Keratinocyte (primary cell): ENCODE data around the gene RFPL1. TPM values are rescaled to one million over a fixed set of nuclear protein-coding genes. Genes with fewer than 3 reads are reported as not detected.

Experiments used
- DNase-seq: peaks from one replicate; pipeline ENCODE4 v3.0.0-alpha.2; 2011; ENCODE audit warnings: low read depth, missing footprints, low spot score
- FAIRE-seq: peaks from 2 replicates; lab custom pipeline; 2011; peaks lifted over from hg19 to GRCh38; lab: Jason Lieb, UNC
- H2AFZ ChIP-seq: 2 replicates; pipeline ENCODE4 v1.6.0; 2012; ENCODE audit warnings: low read length, control low read depth, inconsistent platforms; ENCODE audit not compliant: control insufficient read depth
- H3K27ac ChIP-seq: 2 replicates; pipeline ENCODE4 v1.5.1; 2011; ENCODE audit warnings: low read length; ENCODE audit not compliant: control insufficient read depth, insufficient read depth
- H3K27me3 ChIP-seq: 3 replicates; pipeline ENCODE4 v1.6.0; 2011; ENCODE audit warnings: low read length; ENCODE audit not compliant: control insufficient read depth, insufficient read depth; ENCODE audit errors: extremely low read depth
- H3K36me3 ChIP-seq, 2 experiments: 2 replicates in 1 of 2; 3 replicates in 1 of 2; pipeline ENCODE4 v1.5.1; 2011; ENCODE audit warnings: low read length in 2 of 2, mild to moderate bottlenecking in 1 of 2; ENCODE audit not compliant: control insufficient read depth in 2 of 2, insufficient read depth in 2 of 2; ENCODE audit errors: extremely low read depth in 1 of 2
- H3K4me1 ChIP-seq: 3 replicates; pipeline ENCODE4 v1.5.1; 2011; ENCODE audit warnings: low read length; ENCODE audit not compliant: control insufficient read depth, insufficient read depth; ENCODE audit errors: extremely low read depth
- H3K4me2 ChIP-seq: 3 replicates; pipeline ENCODE4 v1.6.0; 2011; ENCODE audit warnings: low read depth, low read length; ENCODE audit not compliant: control insufficient read depth, insufficient read depth; ENCODE audit errors: extremely low read depth
- H3K4me3 ChIP-seq, 3 experiments: fragments of 200-600 bp in 1 of 3; sonication (generic) in 1 of 3; 2 replicates in 2 of 3; 3 replicates in 1 of 3; pipeline ENCODE4 v1.5.1; 2011 to 2016; ENCODE audit warnings: low read length in 3 of 3, mild to moderate bottlenecking in 3 of 3, control low read depth in 2 of 3, inconsistent platforms in 1 of 3, low read depth in 1 of 3, mixed read lengths in 1 of 3, mixed run types in 1 of 3, moderate library complexity in 1 of 3; ENCODE audit not compliant: control insufficient read depth in 2 of 3, insufficient read depth in 2 of 3; ENCODE audit errors: extremely low read depth in 1 of 3
- H3K79me2 ChIP-seq: 2 replicates; pipeline ENCODE4 v1.6.0; 2012; ENCODE audit warnings: low read length; ENCODE audit not compliant: control insufficient read depth, insufficient read depth
- H3K9ac ChIP-seq: 3 replicates; pipeline ENCODE4 v1.6.0; 2011; ENCODE audit warnings: low read length; ENCODE audit not compliant: control insufficient read depth, insufficient read depth; ENCODE audit errors: extremely low read depth
- H3K9me1 ChIP-seq: 3 replicates; pipeline ENCODE4 v1.6.0; 2011; ENCODE audit warnings: low read length; ENCODE audit not compliant: control insufficient read depth, insufficient read depth; ENCODE audit errors: extremely low read depth
- H3K9me3 ChIP-seq: 2 replicates; pipeline ENCODE4 v1.5.1; 2012; ENCODE audit warnings: low read depth, low read length; ENCODE audit not compliant: control insufficient read depth
- H4K20me1 ChIP-seq: 3 replicates; pipeline ENCODE4 v1.6.0; 2011; ENCODE audit warnings: low read length; ENCODE audit not compliant: control insufficient read depth, insufficient read depth; ENCODE audit errors: extremely low read depth
- CTCF ChIP-seq, 3 experiments: IDR thresholded peaks in 1 of 3; conservative IDR thresholded peaks in 1 of 3; optimal IDR thresholded peaks in 1 of 3; 2 replicates in 2 of 3; 3 replicates in 1 of 3; pipeline versions ENCODE3 to v1.5.1; 2011; ENCODE audit warnings: low read length in 3 of 3, mild to moderate bottlenecking in 3 of 3, moderate library complexity in 2 of 3, control low read depth in 1 of 3, inconsistent platforms in 1 of 3; ENCODE audit not compliant: insufficient read depth in 2 of 3; ENCODE audit errors: extremely low read depth in 1 of 3
- EZH2 ChIP-seq: IDR thresholded peaks from one replicate; pipeline ENCODE4 v1.6.1; 2012; ENCODE audit warnings: inconsistent platforms, mild to moderate bottlenecking, low read length, moderate library complexity
- dilution Hi-C: fragments of 300-500 bp; cut with MboI; formaldehyde crosslinking; loops from one replicate; pipeline ENCODE4 v1.7.0; 2020; ENCODE audit warnings: low sequenced_read_pairs; ENCODE audit not compliant: extremely low pct_ligation_motif_present
- polyA plus RNA-seq, 5 experiments: library from polyadenylated mRNA; depleted of rRNA in 3 of 5; stranded (reverse) in 3 of 5; stranded (forward) in 1 of 5; unstranded in 1 of 5; fragments of >200 nt; gene quantifications; 1 replicate in 1 of 5; 2 replicates in 3 of 5; 3 replicates in 1 of 5; pipeline versions ENCODE4 v1.2.1 to v1.2.3, GENCODE V29; 2011 to 2012; ENCODE audit warnings: missing spikeins in 2 of 5, low read depth in 1 of 5, low replicate concordance in 1 of 5

Gene RFPL1
- polyA plus RNA-seq, 1 donor (not counting 4 experiments of a cell fraction or from before 2014, with no cell fraction given) = not detected

- dilution Hi-C loops = no loop called here
- no peaks in the 10 kb centered on the region for H4K20me1 ChIP-seq
- H3K4me3 ChIP-seq = no peak overlapping the region
- H3K9me3 ChIP-seq = no peaks in the 10 kb centered on the region
- no peak for DNase-seq
- no peak for TF ChIP-seq EZH2
- TF ChIP-seq CTCF (optimal IDR thresholded peaks at IDR 0.05 in 1 of 3, IDR thresholded peaks at IDR 0.05 in 1 of 3, conservative IDR thresholded peaks at IDR 0.05 in 1 of 3; ENCODE audit: extremely low read depth in 1 of 3, insufficient read depth in 2 of 3, low read length in 3 of 3) = no peak
- H2AFZ ChIP-seq = no peak overlapping the region
- no peaks in the 10 kb centered on the region for H3K36me3 ChIP-seq
- peaks cover 11% of the 10 kb centered on the region for H3K4me1 ChIP-seq
- H3K27ac ChIP-seq = no peak overlapping the region
- H3K79me2 ChIP-seq = peaks cover 17% of the 10 kb centered on the region
- H3K9me1 ChIP-seq = no peaks in the 10 kb centered on the region
- FAIRE-seq = no peak
- H3K27me3 ChIP-seq = no peaks in the 10 kb centered on the region
- no peak overlapping the region for H3K4me2 ChIP-seq
- no peak overlapping the region for H3K9ac ChIP-seq
Measured at GRCh38 chr22:29391546-29391945, 46.8 kb upstream of the RFPL1 start.

- H3K27me3 ChIP-seq = peaks cover 7% of the 10 kb centered on the region
- H2AFZ ChIP-seq = no peak overlapping the region
- TF ChIP-seq EZH2 (no peak), CTCF (optimal IDR thresholded peaks at IDR 0.05 in 1 of 3, IDR thresholded peaks at IDR 0.05 in 1 of 3, conservative IDR thresholded peaks at IDR 0.05 in 1 of 3; ENCODE audit: extremely low read depth in 1 of 3, insufficient read depth in 2 of 3, low read length in 3 of 3) (no peak)
- H3K36me3 ChIP-seq = no peaks in the 10 kb centered on the region
- H3K79me2 ChIP-seq = peaks cover 1% of the 10 kb centered on the region
- H3K4me3 ChIP-seq = no peak overlapping the region
- FAIRE-seq (no peak), DNase-seq (no peak)
- H3K4me2 ChIP-seq = no peak overlapping the region
- H3K27ac ChIP-seq = no peak overlapping the region
- no peak overlapping the region for H3K9ac ChIP-seq
- no peaks in the 10 kb centered on the region for H4K20me1 ChIP-seq
- H3K4me1 ChIP-seq = peaks cover 5% of the 10 kb centered on the region
- dilution Hi-C loops = no loop called here
- no peaks in the 10 kb centered on the region for H3K9me3 ChIP-seq
- H3K9me1 ChIP-seq = no peaks in the 10 kb centered on the region
Measured at GRCh38 chr22:29393019-29393608, 45.3 kb upstream of the RFPL1 start.
